ENCODE data around the gene PCDHB7.
"Not testable (repeated sequence)": the region's sequence is repeated elsewhere in the genome, so short reads cannot be mapped to it uniquely, and the experiment has no call there.

PCDHB7 gene

GRCh38 chr5:141155540-141156374, 16.7 kb upstream of the PCDHB7 start:
- Mint-ChIP-seq H3K4me3 (no peak overlapping the region), H3K9me3 (peaks cover 0 to 4% of the 10 kb centered on the region in 2 donors)

GRCh38 chr5:141157356-141157755, 15.1 kb upstream of the PCDHB7 start:
- H3K4me1 Mint-ChIP-seq (ENCODE audit: low read depth in 2 of 2); H3K36me3 Mint-ChIP-seq (ENCODE audit: insufficient read depth): not testable (repeated sequence)

More at GRCh38 chr5:141155540-141156374, 16.7 kb upstream of the PCDHB7 start:
- H3K36me3 Mint-ChIP-seq (ENCODE audit: insufficient read depth), result no peaks in the 10 kb centered on the region
- DNase-seq, result no peak
- ATAC-seq (replicated peaks), result no peak
- H3K4me1 Mint-ChIP-seq (ENCODE audit: low read depth in 2 of 2), result no peaks in the 10 kb centered on the region
- H3K27me3 Mint-ChIP-seq, result peaks cover 23 to 55% of the 10 kb centered on the region in 2 donors
- H3K27ac Mint-ChIP-seq, result no peak overlapping the region

GRCh38 chr5:141157901-141158300, 14.5 kb upstream of the PCDHB7 start:
- H3K27ac Mint-ChIP-seq, H3K4me3 Mint-ChIP-seq: not testable (repeated sequence)

More at GRCh38 chr5:141157356-141157755, 15.1 kb upstream of the PCDHB7 start:
- H3K9me3 Mint-ChIP-seq; H3K27ac Mint-ChIP-seq; H3K4me3 Mint-ChIP-seq; ATAC-seq (replicated peaks); DNase-seq: not testable (repeated sequence)
- peaks cover 23 to 49% of the 10 kb centered on the region in 2 donors for H3K27me3 Mint-ChIP-seq

GRCh38 chr5:141174291-141175104, 2.1 kb downstream of the PCDHB7 start:
- not testable (repeated sequence) for H3K4me3 Mint-ChIP-seq, H3K27ac Mint-ChIP-seq, H3K9me3 Mint-ChIP-seq

More at GRCh38 chr5:141157901-141158300, 14.5 kb upstream of the PCDHB7 start:
- H3K9me3 Mint-ChIP-seq; DNase-seq; H3K36me3 Mint-ChIP-seq (ENCODE audit: insufficient read depth); H3K4me1 Mint-ChIP-seq (ENCODE audit: low read depth in 2 of 2); ATAC-seq (replicated peaks): not testable (repeated sequence)
- H3K27me3 Mint-ChIP-seq, result peaks cover 23 to 47% of the 10 kb centered on the region in 2 donors

GRCh38 chr5:141175933-141176332, 3.5 kb downstream of the PCDHB7 start:
- Mint-ChIP-seq H3K9me3 (peaks cover 0 to 7% of the 10 kb centered on the region in 2 donors), H3K4me1 (ENCODE audit: low read depth in 2 of 2) (peaks cover 4 to 7% of the 10 kb centered on the region in 2 donors), H3K27ac (no peak overlapping the region), H3K36me3 (ENCODE audit: insufficient read depth) (peaks cover 8% of the 10 kb centered on the region), H3K4me3 (no peak overlapping the region), H3K27me3 (peaks cover 10 to 13% of the 10 kb centered on the region in 2 donors)
- DNase-seq (no peak), ATAC-seq (replicated peaks) (no peak)

More at GRCh38 chr5:141174291-141175104, 2.1 kb downstream of the PCDHB7 start:
- not testable (repeated sequence) for DNase-seq; ATAC-seq (replicated peaks); H3K4me1 Mint-ChIP-seq (ENCODE audit: low read depth in 2 of 2); H3K36me3 Mint-ChIP-seq (ENCODE audit: insufficient read depth)
- peaks cover 10 to 23% of the 10 kb centered on the region in 2 donors for H3K27me3 Mint-ChIP-seq

GRCh38 chr5:141177577-141178191, 5.2 kb downstream of the PCDHB7 start, which contains the start of gene PCDHB8:
TSS of gene PCDHB8 (plus strand) at chr5:141177790. CDS start at chr5:141178035, 245 bp downstream.
- not testable (repeated sequence) for DNase-seq; H3K4me3 Mint-ChIP-seq; H3K36me3 Mint-ChIP-seq (ENCODE audit: insufficient read depth); H3K4me1 Mint-ChIP-seq (ENCODE audit: low read depth in 2 of 2); ATAC-seq (replicated peaks); H3K27ac Mint-ChIP-seq; H3K9me3 Mint-ChIP-seq
- H3K27me3 Mint-ChIP-seq, result peaks cover 14 to 18% of the 10 kb centered on the region in 2 donors

- H3K4me3 Mint-ChIP-seq; H3K36me3 Mint-ChIP-seq (ENCODE audit: insufficient read depth); H3K4me1 Mint-ChIP-seq (ENCODE audit: low read depth in 2 of 2); H3K27ac Mint-ChIP-seq; DNase-seq; ATAC-seq (replicated peaks); H3K9me3 Mint-ChIP-seq: not testable (repeated sequence)
- peaks cover 22 to 29% of the 10 kb centered on the region in 2 donors for H3K27me3 Mint-ChIP-seq
Observed at GRCh38 chr5:141179371-141179770, 6.9 kb downstream of the PCDHB7 start.

GRCh38 chr5:141179876-141180275, 7.4 kb downstream of the PCDHB7 start:
- not testable (repeated sequence) for ATAC-seq (replicated peaks); H3K27ac Mint-ChIP-seq; H3K9me3 Mint-ChIP-seq; H3K4me3 Mint-ChIP-seq; H3K36me3 Mint-ChIP-seq (ENCODE audit: insufficient read depth); DNase-seq; H3K4me1 Mint-ChIP-seq (ENCODE audit: low read depth in 2 of 2)
- H3K27me3 Mint-ChIP-seq, result peaks cover 27 to 34% of the 10 kb centered on the region in 2 donors

GRCh38 chr5:141180313-141180712, 7.9 kb downstream of the PCDHB7 start:
- ATAC-seq (replicated peaks) (no peak), DNase-seq (no peak)
- H3K36me3 Mint-ChIP-seq (ENCODE audit: insufficient read depth), result no peaks in the 10 kb centered on the region
- no peak overlapping the region for H3K27ac Mint-ChIP-seq
- H3K4me1 Mint-ChIP-seq (ENCODE audit: low read depth in 2 of 2), result no peaks in the 10 kb centered on the region
- H3K27me3 Mint-ChIP-seq, result peaks cover 32 to 38% of the 10 kb centered on the region in 2 donors
- H3K4me3 Mint-ChIP-seq, result no peak overlapping the region
- peaks cover 0 to 1% of the 10 kb centered on the region in 2 donors for H3K9me3 Mint-ChIP-seq

- peaks cover 32 to 53% of the 10 kb centered on the region in 2 donors for H3K27me3 Mint-ChIP-seq
- no peak within 1 kb of the TSS for H3K27ac Mint-ChIP-seq
- H3K4me3 Mint-ChIP-seq, result no peak within 1 kb of the TSS
- H3K9me3 Mint-ChIP-seq, result peaks cover 0 to 1% of the 10 kb centered on the region in 2 donors
- no peaks in the 10 kb centered on the region for H3K36me3 Mint-ChIP-seq (ENCODE audit: insufficient read depth)
- DNase-seq (no peak), ATAC-seq (replicated peaks) (no peak)
- peaks cover 5% of the 10 kb centered on the region in 2 donors for H3K4me1 Mint-ChIP-seq (ENCODE audit: low read depth in 2 of 2)
Observed at GRCh38 chr5:141182248-141182647, 9.8 kb downstream of the PCDHB7 start, which contains the start of gene PCDHB16. TSS of gene PCDHB16 (plus strand) at chr5:141182387. CDS start at chr5:141182560, 173 bp downstream.

- not testable (repeated sequence) for H3K36me3 Mint-ChIP-seq (ENCODE audit: insufficient read depth); H3K27ac Mint-ChIP-seq; H3K9me3 Mint-ChIP-seq; H3K4me1 Mint-ChIP-seq (ENCODE audit: low read depth in 2 of 2); ATAC-seq (replicated peaks); H3K4me3 Mint-ChIP-seq; DNase-seq
- peaks cover 45 to 67% of the 10 kb centered on the region in 2 donors for H3K27me3 Mint-ChIP-seq
Observed at GRCh38 chr5:141184117-141184855, 11.8 kb downstream of the PCDHB7 start.

GRCh38 chr5:141186897-141187512, 14.6 kb downstream of the PCDHB7 start, which contains the start of gene PCDHB9:
TSS of gene PCDHB9 (plus strand) at chr5:141187161. CDS start at chr5:141187319, 158 bp downstream.
- Mint-ChIP-seq H3K27ac (no peak within 1 kb of the TSS), H3K27me3 (peaks cover 54 to 80% of the 10 kb centered on the region in 2 donors), H3K4me1 (ENCODE audit: low read depth in 2 of 2) (peaks cover 8% of the 10 kb centered on the region in 2 donors), H3K36me3 (ENCODE audit: insufficient read depth) (no peaks in the 10 kb centered on the region), H3K9me3 (peaks cover 0 to 1% of the 10 kb centered on the region in 2 donors), H3K4me3 (peak within 1 kb of the TSS; percentile 46 to 60)
- DNase-seq (peak in 2 of 3 experiments; percentile 12 to 14), ATAC-seq (replicated peaks) (peak; percentile 42)

Data from effector memory CD8-positive, alpha-beta T cell (primary cell).